Fibroblast of mammary gland (primary cell): Measurements from ENCODE around the gene ARL14EPL.

Experiments used
- DNase-seq: peaks from one replicate; pipeline ENCODE4 v3.0.0-alpha.2; 2010; ENCODE audit warnings: low read depth
- H3K4me3 ChIP-seq: 2 replicates; pipeline ENCODE4 v1.5.1; 2011; ENCODE audit warnings: low read depth, mild to moderate bottlenecking, low read length, moderate library complexity; ENCODE audit not compliant: control insufficient read depth
- TF ChIP-seq, protein P1 (sequence below): conservative IDR thresholded peaks from 2 replicates; pipeline ENCODE4 v1.5.1; 2011; ENCODE audit warnings: low read depth, low read length, inconsistent platforms; ENCODE audit not compliant: control insufficient read depth, insufficient read depth

The ARL14EPL gene

GRCh38 chr5:116002116-116002906 is 30.0 kb upstream of the ARL14EPL start:
- peak; percentile 22 for DNase-seq
- no peak overlapping the region for H3K4me3 ChIP-seq
- TF ChIP-seq, protein P1, sequence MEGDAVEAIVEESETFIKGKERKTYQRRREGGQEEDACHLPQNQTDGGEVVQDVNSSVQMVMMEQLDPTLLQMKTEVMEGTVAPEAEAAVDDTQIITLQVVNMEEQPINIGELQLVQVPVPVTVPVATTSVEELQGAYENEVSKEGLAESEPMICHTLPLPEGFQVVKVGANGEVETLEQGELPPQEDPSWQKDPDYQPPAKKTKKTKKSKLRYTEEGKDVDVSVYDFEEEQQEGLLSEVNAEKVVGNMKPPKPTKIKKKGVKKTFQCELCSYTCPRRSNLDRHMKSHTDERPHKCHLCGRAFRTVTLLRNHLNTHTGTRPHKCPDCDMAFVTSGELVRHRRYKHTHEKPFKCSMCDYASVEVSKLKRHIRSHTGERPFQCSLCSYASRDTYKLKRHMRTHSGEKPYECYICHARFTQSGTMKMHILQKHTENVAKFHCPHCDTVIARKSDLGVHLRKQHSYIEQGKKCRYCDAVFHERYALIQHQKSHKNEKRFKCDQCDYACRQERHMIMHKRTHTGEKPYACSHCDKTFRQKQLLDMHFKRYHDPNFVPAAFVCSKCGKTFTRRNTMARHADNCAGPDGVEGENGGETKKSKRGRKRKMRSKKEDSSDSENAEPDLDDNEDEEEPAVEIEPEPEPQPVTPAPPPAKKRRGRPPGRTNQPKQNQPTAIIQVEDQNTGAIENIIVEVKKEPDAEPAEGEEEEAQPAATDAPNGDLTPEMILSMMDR = no peak

- H3K4me3 ChIP-seq = no peak overlapping the region
- TF ChIP-seq, protein P1 = no peak
Measured at GRCh38 chr5:116004248-116004647, 28.0 kb upstream of the ARL14EPL start.

GRCh38 chr5:116009806-116010205 is 22.5 kb upstream of the ARL14EPL start:
- DNase-seq = no peak
- no peak overlapping the region for H3K4me3 ChIP-seq
- TF ChIP-seq, protein P1 = no peak

More at GRCh38 chr5:116004248-116004647, 28.0 kb upstream of the ARL14EPL start:
- no peak for DNase-seq

DNA sequence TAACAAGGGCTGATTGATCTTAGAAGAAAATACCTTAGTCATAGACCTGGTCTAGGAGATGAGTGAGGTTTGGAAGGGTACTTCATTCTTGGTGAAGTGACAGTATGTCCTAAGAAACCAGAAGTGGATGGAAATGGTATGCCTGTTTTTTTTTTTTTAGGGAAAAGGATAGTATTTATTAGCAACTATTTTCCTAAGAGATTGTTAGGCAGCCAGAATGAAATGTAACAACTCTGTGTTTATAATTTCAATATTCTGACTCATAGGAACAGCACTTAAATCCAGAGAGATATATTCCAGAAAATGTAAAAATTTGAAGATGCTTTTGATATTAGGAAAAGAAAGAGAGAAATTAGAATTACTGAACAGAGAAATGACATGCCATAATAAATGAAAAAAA is 21.2 kb upstream of the ARL14EPL start:
- no peak for DNase-seq
- H3K4me3 ChIP-seq = no peak overlapping the region
- TF ChIP-seq, protein P1 = no peak

DNA sequence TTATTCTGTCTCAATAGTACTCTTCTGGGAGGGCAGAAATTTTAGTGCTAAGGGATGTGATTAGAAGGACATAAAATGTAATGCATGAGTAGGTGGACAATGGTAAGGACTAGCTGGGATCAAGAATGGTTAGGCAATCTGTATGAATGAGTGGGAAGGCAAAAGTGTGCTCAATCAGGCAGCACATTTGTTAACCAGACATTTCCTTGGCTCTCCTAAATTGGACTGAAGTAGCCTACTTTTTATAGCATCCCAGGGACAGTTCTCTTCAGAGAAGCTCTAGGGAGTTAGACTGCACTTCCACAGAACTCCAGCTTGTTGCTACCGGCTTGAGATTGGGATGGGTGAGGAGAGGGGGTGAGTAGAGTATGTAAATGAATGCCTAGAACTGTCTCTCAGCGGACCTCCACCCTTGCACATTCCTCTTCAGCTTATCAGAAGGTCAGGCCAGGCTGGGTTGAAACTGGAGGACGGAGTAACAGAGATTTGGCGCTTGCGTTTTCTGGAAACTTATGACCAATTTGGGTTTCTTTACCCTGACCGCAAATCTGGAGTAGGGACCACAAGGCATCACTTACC is 19.0 kb upstream of the ARL14EPL start:
- TF ChIP-seq, protein P1 = no peak
- peak; percentile 52 for DNase-seq
- H3K4me3 ChIP-seq = no peak overlapping the region

- H3K4me3 ChIP-seq = no peak overlapping the region
- TF ChIP-seq, protein P1 = no peak
- no peak for DNase-seq
Measured at GRCh38 chr5:116013936-116014335, 18.3 kb upstream of the ARL14EPL start.
